AG04450 (cell line): Measurements from ENCODE around the gene CDK17. TPM values are rescaled to one million over a fixed set of nuclear protein-coding genes. Genes with fewer than 3 reads are reported as not detected.

Experiments used
- CTCF ChIA-PET: fragments of 300-600, 350-600 bp; formaldehyde crosslinking; extraction: SDS; loops from one replicate; lab custom pipeline; 2022; ENCODE audit warnings: antibody characterized with exemption, inconsistent platforms; lab: Charles Lee
- POLR2A ChIA-PET: fragments of 350-600 bp; formaldehyde crosslinking; extraction: SDS; loops from one replicate; lab custom pipeline; 2021; ENCODE audit warnings: antibody characterized with exemption, inconsistent platforms; lab: Yijun Ruan, JAX
- DNase-seq: peaks from one replicate; pipeline ENCODE4 v3.0.0-alpha.2; 2011; ENCODE audit warnings: low read depth, low spot score
- H3K27ac ChIP-seq: one replicate; pipeline ENCODE4 v1.5.1; 2012; ENCODE audit warnings: low read depth, low read length, control low read depth
- H3K27me3 ChIP-seq: one replicate; pipeline ENCODE4 v1.6.0; 2012; ENCODE audit warnings: low read length; ENCODE audit not compliant: control insufficient read depth, insufficient read depth
- H3K4me3 ChIP-seq: 2 replicates; pipeline ENCODE4 v1.5.1; 2011; ENCODE audit warnings: mild to moderate bottlenecking, low read depth, low read length, control low read depth
- H3K9me3 ChIP-seq: 2 replicates; pipeline ENCODE4 v1.5.1; 2012; ENCODE audit warnings: low read length; ENCODE audit not compliant: control insufficient read depth, insufficient read depth
- CTCF ChIP-seq: IDR thresholded peaks from 2 replicates; pipeline ENCODE4 v1.5.1; 2011; ENCODE audit warnings: low read depth, low read length, control low read depth, inconsistent platforms
- polyA plus RNA-seq: library from polyadenylated mRNA; depleted of rRNA; stranded (reverse); fragments of >200 nt; gene quantifications from 2 replicates; pipeline ENCODE4 v1.2.3, GENCODE V29; 2011; rRNA removed
- small RNA-seq: library from RNA; depleted of rRNA; stranded (forward); fragments of <200 nt; gene quantifications from one replicate; pipeline ENCODE3, GENCODE V24; 2012; ENCODE audit warnings: low read depth; ENCODE audit not compliant: insufficient read length

The CDK17 gene
- polyA plus RNA-seq, 1 experiment, result 67.8 TPM

GRCh38 chr12:96230646-96231045, 169.6 kb downstream of the CDK17 start:
- ChIA-PET POLR2A (no interaction called here), CTCF (interaction anchor here (1.4 kb wide), 1 partner anchor 15 kb away, joined by 6 read pairs; no protein-coding TSS in a partner anchor)
- Histone ChIP-seq H3K9me3 (no peaks in the 10 kb centered on the region), H3K4me3 (no peak overlapping the region), H3K27me3 (no peaks in the 10 kb centered on the region), H3K27ac (no peak overlapping the region)
- no peak for DNase-seq
- no peak for TF ChIP-seq CTCF

GRCh38 chr12:96228566-96229248, 171.5 kb downstream of the CDK17 start:
- no peak for DNase-seq
- TF ChIP-seq CTCF, result no peak
- POLR2A ChIA-PET, result no interaction called here
- Histone ChIP-seq H3K27ac (no peak overlapping the region), H3K9me3 (no peaks in the 10 kb centered on the region), H3K27me3 (no peaks in the 10 kb centered on the region), H3K4me3 (no peak overlapping the region)
- CTCF ChIA-PET, result interaction anchor here (1.3 kb wide), 1 partner anchor 14 kb away, joined by 4 read pairs; no protein-coding TSS in a partner anchor

Small RNAs within 50 kb of the gene (small RNA-seq; reads per million reads assigned to genes)
- gene RN7SKP11, result 2.2 reads per million
- gene RNU4-24P, result not detected

Other genes with a start within 250 kb of the CDK17 start
- gene ELK3, start 206.1 kb downstream of the CDK17 start, polyA plus RNA-seq, result 26.7 and 31.2 TPM in 2 replicates
- gene CFAP54, start 89.1 kb upstream of the CDK17 start, polyA plus RNA-seq, result 0.82 and 1.2 TPM in 2 replicates